SK-N-SH treated with all-trans-retinoic acid at 6 μM for 48 hours (cell line): Measurements from ENCODE around the gene FAM227B.
A peak's percentile ranks its signal among the peaks of the same experiment; 100 is the strongest.
"Not testable (repeated sequence)": the region's sequence is repeated elsewhere in the genome, so short reads cannot be mapped to it uniquely, and the experiment has no call there.

Source experiments
- ATAC-seq: fragments of 200-7000 bp; cut with Tn5 transposase; 3 replicates; pipeline ENCODE4 v1.9.1; 2020; ENCODE audit warnings: mild to moderate bottlenecking, moderate library complexity
- ARNTL ChIP-seq: fragments of 450-650 bp; formaldehyde crosslinking; IDR thresholded peaks from 2 replicates; pipeline ENCODE4 v1.5.0; 2020; ENCODE audit warnings: low read depth, mild to moderate bottlenecking, moderate library complexity, borderline replicate concordance
- BACH2 ChIP-seq: fragments of 250-450 bp; sonication (Bioruptor Pico); IDR thresholded peaks from 2 replicates; pipeline ENCODE4 v1.9.0; 2021; ENCODE audit warnings: mild to moderate bottlenecking, borderline replicate concordance
- CSDC2 ChIP-seq: fragments of 250-450 bp; sonication (Bioruptor Pico); IDR thresholded peaks from 2 replicates; pipeline ENCODE4 v1.5.0; 2020; ENCODE audit warnings: mild to moderate bottlenecking, moderate library complexity
- ESRRG ChIP-seq: fragments of 250-450 bp; sonication (Bioruptor Pico); IDR thresholded peaks from 2 replicates; pipeline ENCODE4 v1.6.1; 2021; ENCODE audit warnings: mild to moderate bottlenecking
- GLIS3 ChIP-seq: fragments of 250-450 bp; sonication (Bioruptor Pico); IDR thresholded peaks from 2 replicates; pipeline ENCODE4 v1.5.0; 2020; ENCODE audit warnings: mild to moderate bottlenecking, moderate library complexity
- ISL1 ChIP-seq: fragments of 250-450 bp; sonication (Bioruptor Pico); IDR thresholded peaks from 2 replicates; pipeline ENCODE4 v2.1.2; 2022; ENCODE audit warnings: mild to moderate bottlenecking, moderate library complexity
- OSR1 ChIP-seq: fragments of 250-450 bp; sonication (Bioruptor Pico); IDR thresholded peaks from 2 replicates; pipeline ENCODE4 v1.8.0; 2022; ENCODE audit warnings: moderate library complexity, mild to moderate bottlenecking, inconsistent platforms
- PPARA ChIP-seq: fragments of 250-450 bp; sonication (Bioruptor Pico); IDR thresholded peaks from 2 replicates; pipeline ENCODE4 v1.5.0; 2020; ENCODE audit warnings: mild to moderate bottlenecking, borderline replicate concordance
- RARB ChIP-seq: fragments of 250-450 bp; sonication (Bioruptor Pico); IDR thresholded peaks from 2 replicates; pipeline ENCODE4 v1.8.0; 2021; ENCODE audit warnings: mild to moderate bottlenecking, moderate library complexity
- SNAI2 ChIP-seq: fragments of 250-450 bp; sonication (Bioruptor Pico); IDR thresholded peaks from 2 replicates; pipeline ENCODE4 v1.5.0; 2020; ENCODE audit warnings: mild to moderate bottlenecking, moderate library complexity
- TCF4 ChIP-seq: fragments of 250-450 bp; sonication (Bioruptor Pico); IDR thresholded peaks from 2 replicates; pipeline ENCODE4 v1.8.0; 2021; ENCODE audit warnings: mild to moderate bottlenecking, moderate library complexity, borderline replicate concordance
- TOX ChIP-seq: fragments of 250-450 bp; sonication (Bioruptor Pico); IDR thresholded peaks from 2 replicates; pipeline ENCODE4 v1.8.0; 2021; ENCODE audit warnings: mild to moderate bottlenecking, moderate library complexity, borderline replicate concordance
- ZC3H10 ChIP-seq: fragments of 250-450 bp; sonication (Bioruptor Pico); IDR thresholded peaks from 2 replicates; pipeline ENCODE4 v1.5.1; 2021; ENCODE audit warnings: mild to moderate bottlenecking, moderate library complexity
- ZFP3 ChIP-seq: fragments of 250-450 bp; sonication (Bioruptor Pico); IDR thresholded peaks from 2 replicates; pipeline ENCODE4 v1.5.0; 2020; ENCODE audit warnings: mild to moderate bottlenecking, moderate library complexity
- ZNF565 ChIP-seq: fragments of 450-650 bp; formaldehyde crosslinking; conservative IDR thresholded peaks from 2 replicates; pipeline ENCODE4 v1.5.0; 2020; ENCODE audit warnings: low read depth, mild to moderate bottlenecking, moderate library complexity
- ZNF70 ChIP-seq: fragments of 450-650 bp; formaldehyde crosslinking; IDR thresholded peaks from 2 replicates; pipeline ENCODE4 v1.5.0; 2020; ENCODE audit warnings: mild to moderate bottlenecking, moderate library complexity
- TF ChIP-seq, protein P1 (sequence below): fragments of 250-450 bp; sonication (Bioruptor Pico); IDR thresholded peaks from 2 replicates; pipeline ENCODE4 v1.5.0; 2020; ENCODE audit warnings: mild to moderate bottlenecking, moderate library complexity
- TF ChIP-seq, protein P2 (sequence below): fragments of 250-450 bp; sonication (Bioruptor Pico); IDR thresholded peaks from 2 replicates; pipeline ENCODE4 v1.5.1; 2021; ENCODE audit warnings: mild to moderate bottlenecking, moderate library complexity
- TF ChIP-seq, protein P3 (sequence below): fragments of 250-450 bp; sonication (Bioruptor Pico); IDR thresholded peaks from 2 replicates; pipeline ENCODE4 v1.5.1; 2020; ENCODE audit warnings: low read depth, mild to moderate bottlenecking, moderate library complexity
- TF ChIP-seq, protein P4 (sequence below): fragments of 250-450 bp; sonication (Bioruptor Pico); IDR thresholded peaks from 2 replicates; pipeline ENCODE4 v1.8.0; 2020; ENCODE audit warnings: mild to moderate bottlenecking, moderate library complexity, borderline replicate concordance
- TF ChIP-seq, protein P5 (sequence below): fragments of 250-450 bp; sonication (Bioruptor Pico); IDR thresholded peaks from 2 replicates; pipeline ENCODE4 v1.8.0; 2021; ENCODE audit warnings: low read depth, mild to moderate bottlenecking, moderate library complexity, borderline replicate concordance

FAM227B gene

DNA sequence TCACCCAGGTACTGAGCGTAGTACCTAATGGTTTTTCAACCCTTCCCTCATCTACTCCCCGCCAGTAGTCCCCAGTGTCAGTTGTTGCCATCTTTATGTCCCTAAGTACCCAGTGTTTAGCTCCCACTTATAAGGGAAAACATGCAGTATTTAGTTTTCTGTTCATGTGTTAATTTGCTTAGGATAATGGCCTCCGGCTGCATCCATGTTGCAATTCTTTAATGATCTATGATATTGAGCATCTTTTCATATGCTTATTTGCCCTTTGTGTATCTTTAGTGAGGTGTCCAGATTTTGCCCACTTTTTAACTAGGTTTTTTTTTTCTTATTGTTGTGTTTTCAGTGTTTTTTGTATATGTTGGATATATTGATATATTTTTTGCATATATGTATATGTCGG is 142.6 kb downstream of the FAM227B start:
- ATAC-seq = not testable (repeated sequence)

DNA sequence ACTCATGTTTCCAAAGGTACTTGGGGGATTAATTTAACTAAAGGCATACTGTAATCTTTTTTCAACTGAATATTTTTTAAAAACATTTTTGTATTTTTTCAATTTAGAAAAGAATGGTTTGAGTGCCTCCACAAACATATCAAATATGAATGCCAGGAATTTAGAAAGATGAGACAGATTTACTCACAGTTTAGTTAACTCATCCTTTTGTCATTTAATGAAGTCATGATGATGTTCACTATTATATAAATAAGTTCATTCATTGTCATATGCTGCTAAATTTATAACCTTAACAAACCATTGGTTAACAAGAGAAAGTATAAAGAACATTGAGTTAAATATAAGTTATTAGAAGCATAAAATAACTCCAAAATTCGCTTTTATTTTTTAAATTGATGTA is 147.6 kb downstream of the FAM227B start:
- no peak for TF ChIP-seq TCF4
- no peak for TF ChIP-seq ISL1 (CRISPR knock-in tag)
- TF ChIP-seq, protein P1, sequence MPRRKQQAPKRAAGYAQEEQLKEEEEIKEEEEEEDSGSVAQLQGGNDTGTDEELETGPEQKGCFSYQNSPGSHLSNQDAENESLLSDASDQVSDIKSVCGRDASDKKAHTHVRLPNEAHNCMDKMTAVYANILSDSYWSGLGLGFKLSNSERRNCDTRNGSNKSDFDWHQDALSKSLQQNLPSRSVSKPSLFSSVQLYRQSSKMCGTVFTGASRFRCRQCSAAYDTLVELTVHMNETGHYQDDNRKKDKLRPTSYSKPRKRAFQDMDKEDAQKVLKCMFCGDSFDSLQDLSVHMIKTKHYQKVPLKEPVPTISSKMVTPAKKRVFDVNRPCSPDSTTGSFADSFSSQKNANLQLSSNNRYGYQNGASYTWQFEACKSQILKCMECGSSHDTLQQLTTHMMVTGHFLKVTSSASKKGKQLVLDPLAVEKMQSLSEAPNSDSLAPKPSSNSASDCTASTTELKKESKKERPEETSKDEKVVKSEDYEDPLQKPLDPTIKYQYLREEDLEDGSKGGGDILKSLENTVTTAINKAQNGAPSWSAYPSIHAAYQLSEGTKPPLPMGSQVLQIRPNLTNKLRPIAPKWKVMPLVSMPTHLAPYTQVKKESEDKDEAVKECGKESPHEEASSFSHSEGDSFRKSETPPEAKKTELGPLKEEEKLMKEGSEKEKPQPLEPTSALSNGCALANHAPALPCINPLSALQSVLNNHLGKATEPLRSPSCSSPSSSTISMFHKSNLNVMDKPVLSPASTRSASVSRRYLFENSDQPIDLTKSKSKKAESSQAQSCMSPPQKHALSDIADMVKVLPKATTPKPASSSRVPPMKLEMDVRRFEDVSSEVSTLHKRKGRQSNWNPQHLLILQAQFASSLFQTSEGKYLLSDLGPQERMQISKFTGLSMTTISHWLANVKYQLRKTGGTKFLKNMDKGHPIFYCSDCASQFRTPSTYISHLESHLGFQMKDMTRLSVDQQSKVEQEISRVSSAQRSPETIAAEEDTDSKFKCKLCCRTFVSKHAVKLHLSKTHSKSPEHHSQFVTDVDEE (CRISPR knock-in tag) = no peak
- TF ChIP-seq, protein P2, sequence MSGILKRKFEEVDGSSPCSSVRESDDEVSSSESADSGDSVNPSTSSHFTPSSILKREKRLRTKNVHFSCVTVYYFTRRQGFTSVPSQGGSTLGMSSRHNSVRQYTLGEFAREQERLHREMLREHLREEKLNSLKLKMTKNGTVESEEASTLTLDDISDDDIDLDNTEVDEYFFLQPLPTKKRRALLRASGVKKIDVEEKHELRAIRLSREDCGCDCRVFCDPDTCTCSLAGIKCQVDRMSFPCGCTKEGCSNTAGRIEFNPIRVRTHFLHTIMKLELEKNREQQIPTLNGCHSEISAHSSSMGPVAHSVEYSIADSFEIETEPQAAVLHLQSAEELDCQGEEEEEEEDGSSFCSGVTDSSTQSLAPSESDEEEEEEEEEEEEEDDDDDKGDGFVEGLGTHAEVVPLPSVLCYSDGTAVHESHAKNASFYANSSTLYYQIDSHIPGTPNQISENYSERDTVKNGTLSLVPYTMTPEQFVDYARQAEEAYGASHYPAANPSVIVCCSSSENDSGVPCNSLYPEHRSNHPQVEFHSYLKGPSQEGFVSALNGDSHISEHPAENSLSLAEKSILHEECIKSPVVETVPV (CRISPR knock-in tag) = no peak
- no peak for TF ChIP-seq ZNF70 (CRISPR knock-in tag)
- no peak for TF ChIP-seq ZNF565 (CRISPR knock-in tag)
- no peak for TF ChIP-seq OSR1 (CRISPR knock-in tag)
- TF ChIP-seq SNAI2 (CRISPR knock-in tag) = no peak
- TF ChIP-seq ESRRG (CRISPR knock-in tag) = no peak
- TF ChIP-seq, protein P3, sequence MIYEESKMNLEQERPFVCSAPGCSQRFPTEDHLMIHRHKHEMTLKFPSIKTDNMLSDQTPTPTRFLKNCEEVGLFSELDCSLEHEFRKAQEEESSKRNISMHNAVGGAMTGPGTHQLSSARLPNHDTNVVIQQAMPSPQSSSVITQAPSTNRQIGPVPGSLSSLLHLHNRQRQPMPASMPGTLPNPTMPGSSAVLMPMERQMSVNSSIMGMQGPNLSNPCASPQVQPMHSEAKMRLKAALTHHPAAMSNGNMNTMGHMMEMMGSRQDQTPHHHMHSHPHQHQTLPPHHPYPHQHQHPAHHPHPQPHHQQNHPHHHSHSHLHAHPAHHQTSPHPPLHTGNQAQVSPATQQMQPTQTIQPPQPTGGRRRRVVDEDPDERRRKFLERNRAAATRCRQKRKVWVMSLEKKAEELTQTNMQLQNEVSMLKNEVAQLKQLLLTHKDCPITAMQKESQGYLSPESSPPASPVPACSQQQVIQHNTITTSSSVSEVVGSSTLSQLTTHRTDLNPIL (CRISPR knock-in tag) = no peak
- no peak for TF ChIP-seq ZC3H10
- no peak for TF ChIP-seq ARNTL
- no peak for TF ChIP-seq CSDC2 (CRISPR knock-in tag)
- no peak for TF ChIP-seq RARB (CRISPR knock-in tag)
- TF ChIP-seq TOX (CRISPR knock-in tag) = no peak
- TF ChIP-seq PPARA (CRISPR knock-in tag) = no peak
- TF ChIP-seq, protein P4, sequence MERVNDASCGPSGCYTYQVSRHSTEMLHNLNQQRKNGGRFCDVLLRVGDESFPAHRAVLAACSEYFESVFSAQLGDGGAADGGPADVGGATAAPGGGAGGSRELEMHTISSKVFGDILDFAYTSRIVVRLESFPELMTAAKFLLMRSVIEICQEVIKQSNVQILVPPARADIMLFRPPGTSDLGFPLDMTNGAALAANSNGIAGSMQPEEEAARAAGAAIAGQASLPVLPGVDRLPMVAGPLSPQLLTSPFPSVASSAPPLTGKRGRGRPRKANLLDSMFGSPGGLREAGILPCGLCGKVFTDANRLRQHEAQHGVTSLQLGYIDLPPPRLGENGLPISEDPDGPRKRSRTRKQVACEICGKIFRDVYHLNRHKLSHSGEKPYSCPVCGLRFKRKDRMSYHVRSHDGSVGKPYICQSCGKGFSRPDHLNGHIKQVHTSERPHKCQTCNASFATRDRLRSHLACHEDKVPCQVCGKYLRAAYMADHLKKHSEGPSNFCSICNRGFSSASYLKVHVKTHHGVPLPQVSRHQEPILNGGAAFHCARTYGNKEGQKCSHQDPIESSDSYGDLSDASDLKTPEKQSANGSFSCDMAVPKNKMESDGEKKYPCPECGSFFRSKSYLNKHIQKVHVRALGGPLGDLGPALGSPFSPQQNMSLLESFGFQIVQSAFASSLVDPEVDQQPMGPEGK (CRISPR knock-in tag) = no peak
- no peak for TF ChIP-seq BACH2
- no peak for TF ChIP-seq ZFP3 (CRISPR knock-in tag)
- TF ChIP-seq, protein P5, sequence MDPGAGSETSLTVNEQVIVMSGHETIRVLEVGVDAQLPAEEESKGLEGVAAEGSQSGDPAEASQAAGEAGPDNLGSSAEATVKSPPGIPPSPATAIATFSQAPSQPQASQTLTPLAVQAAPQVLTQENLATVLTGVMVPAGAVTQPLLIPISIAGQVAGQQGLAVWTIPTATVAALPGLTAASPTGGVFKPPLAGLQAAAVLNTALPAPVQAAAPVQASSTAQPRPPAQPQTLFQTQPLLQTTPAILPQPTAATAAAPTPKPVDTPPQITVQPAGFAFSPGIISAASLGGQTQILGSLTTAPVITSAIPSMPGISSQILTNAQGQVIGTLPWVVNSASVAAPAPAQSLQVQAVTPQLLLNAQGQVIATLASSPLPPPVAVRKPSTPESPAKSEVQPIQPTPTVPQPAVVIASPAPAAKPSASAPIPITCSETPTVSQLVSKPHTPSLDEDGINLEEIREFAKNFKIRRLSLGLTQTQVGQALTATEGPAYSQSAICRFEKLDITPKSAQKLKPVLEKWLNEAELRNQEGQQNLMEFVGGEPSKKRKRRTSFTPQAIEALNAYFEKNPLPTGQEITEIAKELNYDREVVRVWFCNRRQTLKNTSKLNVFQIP (CRISPR knock-in tag) = no peak
- peak; percentile 26; the same call in 1 of the 3 replicates for ATAC-seq

DNA sequence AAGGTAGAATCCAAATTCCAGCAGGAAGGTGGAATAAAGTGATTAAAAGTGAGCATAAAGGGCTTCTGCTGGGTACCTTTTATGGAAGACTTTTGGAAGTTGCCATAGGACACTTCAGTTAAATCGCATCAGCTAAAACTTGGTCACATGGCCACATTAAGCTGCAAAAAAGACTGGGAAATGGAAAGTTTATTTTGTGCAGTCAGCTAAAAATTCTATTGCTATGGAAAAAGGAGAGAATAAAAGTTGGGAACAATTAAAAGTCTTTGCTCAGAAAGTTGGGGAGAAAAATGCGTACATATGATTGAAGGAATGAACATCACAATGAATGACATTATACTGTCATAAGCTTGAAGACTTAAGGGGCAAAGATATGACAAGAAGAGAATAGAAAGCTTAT is 148.3 kb downstream of the FAM227B start:
- ATAC-seq = no peak
- TF ChIP-seq ISL1 (CRISPR knock-in tag) (no peak), ZNF70 (CRISPR knock-in tag) (no peak), ZNF565 (CRISPR knock-in tag) (no peak), GLIS3 (CRISPR knock-in tag) (no peak), RARB (CRISPR knock-in tag) (no peak), OSR1 (CRISPR knock-in tag) (no peak), ZC3H10 (no peak), ARNTL (no peak), TOX (CRISPR knock-in tag) (no peak), BACH2 (no peak)
- TF ChIP-seq, protein P4 (CRISPR knock-in tag) = no peak
- TF ChIP-seq, protein P1 (CRISPR knock-in tag) = no peak
- TF ChIP-seq, protein P2 (CRISPR knock-in tag) = no peak
- TF ChIP-seq, all 23 proteins: peak for 0
